GM19239 (cell line): ENCODE data around the gene CCDC124.

ENCODE experiments used
- DNase-seq: peaks from one replicate; pipeline ENCODE4 v3.0.0; 2011; ENCODE audit warnings: low spot score; ENCODE audit not compliant: insufficient read length
- FAIRE-seq: peaks from 2 replicates; lab custom pipeline; 2011; peaks lifted over from hg19 to GRCh38; lab: Jason Lieb, UNC

Gene CCDC124

GRCh38 chr19:17933414-17934129, 757 bp downstream of the CCDC124 start:
- no peak for FAIRE-seq
- DNase-seq = no peak

- no peak for FAIRE-seq
These were observed 3.6 kb downstream of the CCDC124 start for GRCh38 chr19:17936379-17936778.

GRCh38 chr19:17937371-17937900, 4.6 kb downstream of the CCDC124 start:
- no peak for FAIRE-seq
- DNase-seq = no peak

More at GRCh38 chr19:17936379-17936778, 3.6 kb downstream of the CCDC124 start:
- DNase-seq = no peak

- DNase-seq = peak; percentile 94
- peak; percentile 96 for FAIRE-seq
These were observed 5.5 kb downstream of the CCDC124 start for GRCh38 chr19:17938092-17938845.

DNA sequence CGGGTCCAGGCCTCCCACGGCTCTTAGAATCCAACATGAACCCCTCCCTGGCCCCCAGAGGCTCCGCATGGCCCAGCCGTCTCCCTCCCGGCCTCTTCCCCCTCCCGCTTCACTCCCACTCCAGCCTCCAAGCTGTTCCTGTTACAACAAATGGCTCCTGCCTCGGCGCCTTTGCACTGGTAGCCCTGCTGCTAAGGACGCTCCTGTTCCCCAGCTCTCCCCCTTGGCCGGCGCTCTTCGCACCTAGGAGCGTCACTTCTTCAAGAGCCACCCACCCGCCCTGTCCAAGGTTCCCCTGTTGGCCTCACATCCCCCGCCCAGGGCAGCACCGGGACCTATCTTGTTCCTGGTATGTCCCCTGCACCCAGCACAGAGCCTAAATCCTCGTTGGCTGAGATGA, 9.4 kb downstream of the CCDC124 start:
- FAIRE-seq = no peak
- no peak for DNase-seq

DNA sequence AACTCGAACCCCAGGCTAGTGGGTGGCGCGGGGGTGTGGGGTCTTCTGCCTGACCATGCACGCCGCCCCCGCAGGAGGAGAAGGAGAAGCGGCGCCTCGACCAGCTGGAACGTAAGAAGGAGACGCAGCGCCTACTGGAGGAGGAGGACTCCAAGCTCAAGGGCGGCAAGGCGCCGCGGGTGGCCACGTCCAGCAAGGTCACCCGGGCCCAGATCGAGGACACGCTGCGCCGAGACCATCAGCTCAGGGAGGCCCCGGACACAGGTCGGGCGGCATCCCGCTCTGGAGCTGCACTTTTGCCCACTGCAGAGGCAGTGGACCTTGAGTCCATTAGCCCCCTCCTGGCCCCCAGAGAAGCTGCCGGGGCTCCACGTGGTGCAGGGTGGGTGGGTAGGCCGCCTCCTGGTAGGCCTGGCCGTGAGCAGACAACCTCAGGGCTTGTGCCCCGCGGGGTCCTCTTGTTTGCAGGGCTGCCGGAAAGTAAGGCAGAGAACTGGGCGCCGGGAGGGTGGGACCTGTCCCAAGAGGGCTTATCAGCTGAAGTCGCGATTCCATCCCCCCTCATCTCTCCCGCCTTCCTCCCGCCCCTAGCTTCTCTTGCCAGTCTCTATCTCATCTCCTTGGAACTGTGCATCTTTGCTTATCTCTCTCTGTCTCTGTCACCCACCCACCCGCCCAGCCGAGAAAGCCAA, 9.9 kb downstream of the CCDC124 start:
- DNase-seq (no peak), FAIRE-seq (no peak)

DNA sequence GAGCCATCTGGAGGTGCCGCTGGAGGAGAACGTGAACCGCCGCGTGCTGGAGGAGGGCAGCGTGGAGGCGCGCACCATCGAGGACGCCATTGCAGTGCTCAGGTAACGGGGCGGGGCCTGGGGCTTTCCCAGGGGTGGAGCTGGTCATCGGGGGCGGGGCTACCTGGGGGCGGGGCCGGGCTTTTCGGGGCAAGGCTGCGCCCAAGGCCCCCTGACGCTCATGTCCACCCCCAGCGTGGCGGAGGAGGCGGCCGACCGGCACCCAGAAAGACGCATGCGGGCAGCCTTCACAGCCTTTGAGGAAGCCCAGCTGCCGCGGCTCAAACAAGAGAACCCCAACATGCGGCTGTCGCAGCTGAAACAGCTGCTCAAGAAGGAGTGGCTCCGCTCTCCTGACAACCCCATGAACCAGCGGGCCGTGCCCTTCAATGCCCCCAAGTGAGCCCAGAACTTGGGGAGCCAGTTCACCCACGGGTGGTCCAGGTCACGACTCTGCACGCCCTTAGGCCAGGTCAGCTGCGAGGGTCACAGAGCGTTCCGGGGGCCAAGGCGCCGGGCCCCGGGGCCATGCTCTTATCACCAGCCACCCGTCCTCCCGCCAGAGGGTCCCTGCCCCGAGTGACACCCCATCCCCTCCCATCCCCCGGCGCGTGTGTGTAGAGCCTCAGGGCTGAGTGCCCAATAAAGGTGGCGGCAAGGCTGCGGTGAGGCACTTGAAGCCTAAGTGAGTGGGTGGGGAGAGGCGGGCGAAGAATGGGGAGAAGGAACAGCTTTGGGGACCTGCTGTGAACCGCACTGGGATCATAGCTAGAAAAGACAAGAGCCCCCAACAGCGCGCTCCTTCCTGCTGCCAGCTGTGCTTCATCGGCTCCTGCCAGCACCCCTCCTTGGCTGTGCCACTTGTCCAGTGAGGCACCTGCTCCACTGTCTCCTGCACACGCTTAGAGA, 10.7 kb downstream of the CCDC124 start:
- no peak for FAIRE-seq

DNA sequence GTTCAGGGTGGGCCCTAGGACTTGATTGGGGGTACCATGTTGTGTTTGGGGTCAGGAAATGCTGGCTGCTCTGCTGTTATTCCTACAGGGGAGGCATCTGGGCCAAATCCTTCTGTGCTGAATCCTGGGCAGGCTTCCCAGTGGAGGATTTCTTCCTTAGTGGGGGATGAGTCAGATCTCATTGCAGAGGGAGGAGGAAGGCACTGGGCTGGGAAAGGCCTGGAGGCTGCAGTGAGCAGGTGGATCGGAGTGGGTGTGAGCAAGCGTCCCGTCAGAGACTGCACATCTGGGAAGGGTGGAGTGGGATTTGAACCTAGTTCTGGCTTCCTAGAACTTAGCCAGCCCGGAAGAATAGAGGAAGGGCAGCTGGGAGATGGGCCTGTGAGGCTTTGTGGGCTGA, 11.5 kb downstream of the CCDC124 start:
- FAIRE-seq (no peak), DNase-seq (no peak)

More for the DNA sequence above, 10.7 kb downstream of the CCDC124 start:
- no peak for DNase-seq

GRCh38 chr19:17946965-17947784, 14.4 kb downstream of the CCDC124 start:
- peak; percentile 57 for FAIRE-seq
- no peak for DNase-seq

GRCh38 chr19:17947815-17948513, 15.1 kb downstream of the CCDC124 start:
- FAIRE-seq (peak; percentile 74), DNase-seq (peak; percentile 98)

DNA sequence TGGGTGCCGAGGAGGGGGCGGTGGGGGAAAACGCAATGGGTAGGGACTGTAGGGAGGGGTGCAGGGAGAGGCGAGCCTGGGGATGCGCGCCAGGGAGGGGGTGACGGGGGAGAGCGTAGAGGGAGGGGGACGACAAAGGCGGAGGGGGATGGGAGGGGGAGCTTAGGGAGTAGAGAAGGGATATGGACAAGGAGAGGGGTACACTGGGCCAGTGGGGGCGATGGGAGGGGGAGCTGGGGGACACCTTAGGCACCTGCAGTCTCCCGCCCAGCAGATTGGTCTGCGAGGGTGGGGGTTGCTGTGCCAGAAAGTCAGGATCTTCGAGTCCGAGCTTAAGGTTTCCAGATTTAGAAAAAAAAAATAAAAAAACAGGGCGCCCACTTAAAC, 15.7 kb downstream of the CCDC124 start:
- DNase-seq = no peak

DNA sequence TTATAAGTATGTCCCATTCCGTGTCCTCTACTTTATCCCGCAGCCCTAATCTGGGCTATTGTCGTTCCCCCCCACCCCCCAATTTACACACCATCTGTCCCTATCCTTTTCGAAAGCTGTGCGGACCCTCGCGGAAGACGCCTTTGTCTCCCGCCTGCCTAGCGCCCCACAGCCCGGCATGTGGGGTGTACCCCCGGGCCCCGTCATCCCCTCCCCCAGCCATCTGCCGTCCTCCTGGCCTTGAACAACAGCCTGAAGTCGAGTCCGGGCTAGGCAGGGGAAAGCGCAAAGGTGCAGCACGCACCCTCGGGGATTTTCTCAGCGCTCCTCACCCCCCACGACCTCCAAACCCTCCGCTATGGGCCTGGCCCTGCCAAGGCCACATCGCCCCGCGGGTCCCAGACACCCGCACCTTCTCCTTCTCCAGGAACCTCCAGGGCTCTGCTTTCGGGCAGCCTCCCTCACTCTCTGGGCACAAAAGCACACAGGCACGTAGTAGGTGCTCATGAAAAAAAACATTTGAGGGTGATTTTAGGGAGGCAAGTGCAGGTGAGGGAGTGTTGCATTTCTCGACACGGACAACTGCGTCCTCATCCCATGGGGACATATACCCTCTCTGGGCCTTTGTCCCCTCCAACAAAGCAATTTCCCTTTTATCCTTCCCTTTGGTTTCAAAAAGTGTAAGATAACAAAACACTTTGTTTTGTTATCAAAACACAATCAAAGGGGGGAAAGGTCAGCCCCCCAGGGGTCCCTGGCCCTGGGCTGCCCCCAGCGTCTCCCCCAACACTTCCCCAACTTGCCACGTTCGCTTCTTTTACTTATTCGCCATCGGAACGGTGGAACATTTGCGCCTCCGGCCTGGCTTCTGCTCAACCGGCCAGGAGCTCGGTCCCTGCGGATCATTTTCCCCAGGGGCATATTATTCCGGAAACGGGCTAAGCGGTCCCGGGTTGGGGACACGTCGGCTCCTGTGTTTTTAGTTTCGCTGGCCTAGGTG, 16.4 kb downstream of the CCDC124 start:
- DNase-seq (no peak), FAIRE-seq (peak; percentile 63)

More for the DNA sequence above, 15.7 kb downstream of the CCDC124 start:
- no peak for FAIRE-seq

- DNase-seq (no peak), FAIRE-seq (no peak)
These were observed 17.1 kb downstream of the CCDC124 start for GRCh38 chr19:17949956-17950309.

- FAIRE-seq (peak; percentile 48), DNase-seq (no peak)
These were observed 17.7 kb downstream of the CCDC124 start for GRCh38 chr19:17950310-17951156.

GRCh38 chr19:17951157-17951989, 18.6 kb downstream of the CCDC124 start:
- no peak for DNase-seq
- FAIRE-seq = peak; percentile 74
